Sigmoid colon (tissue), 7 donors: ENCODE measurements around the gene ARHGAP35. TPM values are rescaled to one million over a fixed set of nuclear protein-coding genes. Genes with fewer than 3 reads are reported as not detected.

Source experiments
- DNase-seq: peaks from one replicate; pipeline ENCODE4 v3.0.0-alpha.2; 2019
- H3K27ac ChIP-seq, 4 donors: fragments of 200-600 bp; sonication (generic); one replicate each; pipeline ENCODE4 v1.5.1; 2016 to 2019; ENCODE audit warnings: mild to moderate bottlenecking in 1 of 4
- H3K27me3 ChIP-seq, 3 donors: fragments of 200-600 bp; sonication (generic); one replicate each; pipeline ENCODE4 v1.5.1; 2019; ENCODE audit warnings: mild to moderate bottlenecking in 1 of 3
- H3K36me3 ChIP-seq, 4 donors: fragments of 200-600 bp; sonication (generic); one replicate each; pipeline ENCODE4 v1.5.1; 2016 to 2019
- H3K4me1 ChIP-seq, 4 donors: fragments of 200-600 bp; sonication (generic); one replicate each; pipeline ENCODE4 v1.5.1; 2017 to 2019
- H3K4me3 ChIP-seq, 4 donors: fragments of 200-600 bp; sonication (generic); one replicate each; pipeline ENCODE4 v1.5.1; 2017 to 2019; ENCODE audit warnings: mild to moderate bottlenecking in 2 of 4, moderate library complexity in 1 of 4
- H3K9me3 ChIP-seq, 4 donors: fragments of 200-600 bp in 3 of 4; sonication (generic) in 3 of 4; one replicate each; pipeline versions ENCODE4 v1.5.1 to v1.6.1; 2013 to 2019
- CTCF ChIP-seq, 4 experiments: fragments of 450-650 bp in 3 of 4; fragments of 200-600 bp in 1 of 4; IDR thresholded peaks; one replicate each; pipeline ENCODE4 v1.5.1; 2016 to 2019; ENCODE audit warnings: antibody characterized with exemption in 4 of 4, mild to moderate bottlenecking in 3 of 4, moderate library complexity in 2 of 4
- EP300 ChIP-seq, 4 donors: sonication (generic); formaldehyde crosslinking; IDR thresholded peaks; one replicate each; pipeline ENCODE4 v1.6.1; 2017; ENCODE audit warnings: antibody characterized with exemption in 4 of 4
- POLR2A ChIP-seq, 2 donors: fragments of 450-650 bp; IDR thresholded peaks; one replicate each; pipeline ENCODE4 v1.6.1; 2016; ENCODE audit warnings: antibody characterized with exemption in 2 of 2, mild to moderate bottlenecking in 2 of 2, moderate library complexity in 2 of 2
- POLR2AphosphoS5 ChIP-seq, 4 donors: sonication (generic); formaldehyde crosslinking; IDR thresholded peaks; one replicate each; pipeline ENCODE4 v1.6.1; 2017; ENCODE audit warnings: antibody characterized with exemption in 4 of 4
- WGBS, 2 donors: extraction: QIAGEN DNeasy Blood & Tissue Kit; methylation state at CpG; one replicate each; pipeline ENCODE4 v1.1.7; 2013; 5-methylcytosine and 5-hydroxymethylcytosine counted together
- intact Hi-C: fragments of 100-400 bp; cut with DNase I; formaldehyde crosslinking; loops from one replicate; pipeline ENCODE4 v1.15.1; 2023
- polyA plus RNA-seq, 3 donors: library from polyadenylated mRNA; stranded (reverse); fragments of 200-250 nt; gene quantifications; one replicate each; pipeline ENCODE4 v1.2.3, GENCODE V29; 2013
- total RNA-seq, 4 donors: library from RNA; depleted of rRNA; stranded (reverse); fragments of >200 nt; gene quantifications; one replicate each; pipeline ENCODE4 v1.1.0, GENCODE V29; 2016
- donor health status: healthy with polysubstance abuse.
- donor health status: Bipolar disorder and iron deficiency.
- donor health status: healthy.

The ARHGAP35 gene
- total and polyA plus RNA-seq, 7 donors = 11.4 to 55.7 (median 35.6) TPM

- no peaks in the 10 kb centered on the region for H3K36me3 ChIP-seq
- H3K27me3 ChIP-seq = no peaks in the 10 kb centered on the region
- no peak overlapping the region for H3K27ac ChIP-seq
- intact Hi-C loops = no loop called here
- H3K9me3 ChIP-seq = no peaks in the 10 kb centered on the region
- WGBS, 2 donors = 12 to 64% methylated on average over 3 of the region's 3 CpGs
- no peak for DNase-seq
- TF ChIP-seq EP300 (IDR thresholded peaks at IDR 0.05) = no peak
- TF ChIP-seq POLR2AphosphoS5 (IDR thresholded peaks at IDR 0.05) = no peak
- TF ChIP-seq CTCF (IDR thresholded peaks at IDR 0.05) = no peak
- no peak for TF ChIP-seq POLR2A (IDR thresholded peaks at IDR 0.05)
- H3K4me3 ChIP-seq = no peak overlapping the region
- H3K4me1 ChIP-seq = peaks cover 0 to 16% (median 12%) of the 10 kb centered on the region in 4 donors
Observed at GRCh38 chr19:46890423-46891170, 29.8 kb downstream of the ARHGAP35 start.

GRCh38 chr19:46892252-46893179 lies 31.7 kb downstream of the ARHGAP35 start:
- H3K9me3 ChIP-seq = no peaks in the 10 kb centered on the region
- intact Hi-C loops = no loop called here
- no peak for TF ChIP-seq EP300 (IDR thresholded peaks at IDR 0.05)
- TF ChIP-seq POLR2AphosphoS5 (IDR thresholded peaks at IDR 0.05) = no peak
- no peak for TF ChIP-seq POLR2A (IDR thresholded peaks at IDR 0.05)
- no peak for TF ChIP-seq CTCF (IDR thresholded peaks at IDR 0.05)
- DNase-seq = no peak
- H3K27me3 ChIP-seq = no peaks in the 10 kb centered on the region
- WGBS, 2 donors = 89 to 94% methylated on average over 11 of the region's 11 CpGs
- H3K4me1 ChIP-seq = peaks cover 0 to 14% (median 12%) of the 10 kb centered on the region in 4 donors
- H3K4me3 ChIP-seq = no peak overlapping the region
- no peaks in the 10 kb centered on the region for H3K36me3 ChIP-seq
- no peak overlapping the region for H3K27ac ChIP-seq

GRCh38 chr19:46896076-46896794 lies 35.4 kb downstream of the ARHGAP35 start:
- 85 to 88% methylated on average over 10 of the region's 10 CpGs for WGBS, 2 donors
- intact Hi-C loops = no loop called here
- DNase-seq = no peak

More at GRCh38 chr19:46896076-46896794, 35.4 kb downstream of the ARHGAP35 start:
- no peaks in the 10 kb centered on the region for H3K27me3 ChIP-seq
- no peak overlapping the region for H3K4me3 ChIP-seq
- TF ChIP-seq EP300 (IDR thresholded peaks at IDR 0.05) (no peak), CTCF (IDR thresholded peaks at IDR 0.05) (no peak), POLR2A (IDR thresholded peaks at IDR 0.05) (no peak), POLR2AphosphoS5 (IDR thresholded peaks at IDR 0.05) (no peak)
- H3K27ac ChIP-seq = no peak overlapping the region
- no peaks in the 10 kb centered on the region for H3K36me3 ChIP-seq
- H3K9me3 ChIP-seq = no peaks in the 10 kb centered on the region
- H3K4me1 ChIP-seq = peaks cover 0 to 14% (median 12%) of the 10 kb centered on the region in 4 donors
